ENCODE data around the gene TRIM52.
"Not testable (repeated sequence)": the region's sequence is repeated elsewhere in the genome, so short reads cannot be mapped to it uniquely, and the experiment has no call there.

- TF ChIP-seq CTCF (IDR thresholded peaks at IDR 0.05; ENCODE audit: low read depth, low read length, poor library complexity, severe bottlenecking); EZH2phosphoT487 (IDR thresholded peaks at IDR 0.05; ENCODE audit: borderline replicate concordance, low read length): not testable (repeated sequence)
These were observed 50.2 kb downstream of the TRIM52 start for GRCh38 chr5:181210698-181211097.
